GF-D8 (cell line): Measurements from ENCODE around the gene KEAP1.
"Not testable (repeated sequence)": the region's sequence is repeated elsewhere in the genome, so short reads cannot be mapped to it uniquely, and the experiment has no call there.

Source experiments
- DNase-seq: peaks from one replicate; lab custom pipeline; 2025; lab: John Stamatoyannopoulos, UW

The KEAP1 gene

DNA sequence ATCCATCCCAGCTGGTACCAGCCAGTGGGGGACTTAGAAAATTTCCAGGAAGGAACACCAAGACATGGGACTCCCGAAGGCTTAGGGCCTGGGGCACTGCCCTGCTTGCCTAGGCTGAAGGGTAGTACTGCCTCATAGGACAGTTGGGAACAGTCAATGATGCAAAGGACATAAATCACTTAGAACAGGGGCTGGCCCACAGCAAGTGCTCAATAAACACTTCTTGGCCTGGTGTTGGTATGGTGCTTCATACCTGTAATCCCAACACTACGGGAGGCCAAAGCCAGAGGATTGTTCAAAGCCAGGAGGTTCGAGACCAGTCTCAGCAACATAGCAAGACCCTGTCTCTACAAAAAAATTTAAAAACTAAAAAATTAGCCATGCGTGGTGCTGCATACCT, 5.8 kb downstream of the KEAP1 start:
- DNase-seq: no peak

DNA sequence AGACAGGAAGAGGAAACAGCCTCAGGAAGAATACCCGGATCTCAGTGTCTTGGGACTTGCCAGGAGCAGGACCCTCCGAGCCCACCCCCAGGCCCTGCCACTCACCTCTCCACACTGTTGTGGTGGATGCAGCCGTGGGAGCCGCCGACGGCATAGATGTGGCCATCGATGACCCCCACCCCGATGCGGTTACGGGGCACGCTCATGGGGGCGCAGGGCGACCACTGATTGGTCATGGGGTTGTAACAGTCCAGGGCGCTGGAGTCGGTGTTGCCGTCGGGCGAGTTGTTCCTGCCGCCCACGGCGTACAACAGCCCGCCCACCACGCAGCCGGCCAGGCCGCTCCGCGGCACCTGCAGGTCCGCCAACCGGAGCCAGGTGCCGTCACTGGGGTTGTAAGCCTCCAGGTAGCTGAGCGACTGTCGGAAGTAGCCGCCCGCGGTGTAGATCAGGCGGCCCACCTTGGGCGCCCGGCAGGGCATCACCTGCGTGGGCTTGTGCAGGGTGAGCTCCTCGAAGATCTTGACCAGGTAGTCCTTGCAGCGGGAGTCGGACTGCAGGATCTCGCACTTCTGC, 11.6 kb downstream of the KEAP1 start:
- DNase-seq: no peak

- no peak for DNase-seq
Measured at GRCh38 chr19:10486551-10486950, 16.6 kb downstream of the KEAP1 start.

GRCh38 chr19:10478903-10479384, 24.2 kb downstream of the KEAP1 start:
- peak; percentile 85 for DNase-seq

- DNase-seq: no peak
Measured at GRCh38 chr19:10478476-10478875, 24.7 kb downstream of the KEAP1 start.

- DNase-seq: peak; percentile 17
Measured at GRCh38 chr19:10474962-10475451, 28.1 kb downstream of the KEAP1 start.

- no peak for DNase-seq
Measured at GRCh38 chr19:10473192-10473591, 30.0 kb downstream of the KEAP1 start.

DNA sequence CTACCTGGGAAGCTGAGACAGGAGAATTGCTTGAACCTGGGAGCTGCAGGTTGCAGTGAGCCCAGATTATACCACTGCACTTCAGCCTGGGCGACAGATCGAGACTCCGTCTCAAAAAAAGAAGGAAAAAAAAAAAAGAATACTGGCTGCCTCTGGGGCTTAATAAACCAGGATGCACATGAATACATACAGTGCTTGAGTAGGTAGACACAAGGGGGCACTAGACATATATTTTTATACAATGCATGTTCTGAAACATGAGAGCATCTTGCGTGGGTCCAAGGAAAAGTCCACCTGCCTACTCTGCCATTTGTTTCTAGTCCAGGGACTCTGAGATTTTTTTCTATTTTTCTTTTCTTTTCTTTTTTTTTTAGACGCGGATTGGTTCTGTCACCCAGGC, 31.2 kb downstream of the KEAP1 start:
- peak; percentile 36 for DNase-seq

- no peak for DNase-seq
Measured at GRCh38 chr19:10468133-10468532, 35.0 kb downstream of the KEAP1 start.

DNA sequence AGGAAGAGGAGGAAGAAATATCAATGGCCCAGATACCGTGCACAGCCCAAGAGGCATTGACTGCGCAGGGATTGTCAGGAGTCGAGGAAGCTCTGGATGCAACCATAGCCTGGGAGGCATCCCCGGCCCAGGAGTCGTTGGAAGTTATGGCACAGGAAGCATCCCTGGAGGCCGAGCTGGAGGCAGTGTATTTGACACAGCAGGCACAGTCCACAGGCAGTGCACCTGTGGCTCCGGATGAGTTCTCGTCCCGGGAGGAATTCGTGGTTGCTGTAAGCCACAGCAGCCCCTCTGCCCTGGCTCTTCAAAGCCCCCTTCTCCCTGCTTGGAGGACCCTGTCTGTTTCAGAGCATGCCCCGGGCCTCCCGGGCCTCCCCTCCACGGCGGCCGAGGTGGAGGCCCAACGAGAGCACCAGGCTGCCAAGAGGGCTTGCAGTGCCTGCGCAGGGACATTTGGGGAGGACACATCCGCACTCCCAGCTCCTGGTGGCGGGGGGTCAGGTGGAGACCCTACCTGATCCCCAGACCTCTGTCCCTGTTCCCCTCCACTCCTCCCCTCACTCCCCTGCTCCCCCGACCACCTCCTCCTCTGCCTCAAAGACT, 36.0 kb downstream of the KEAP1 start:
- DNase-seq: no peak

DNA sequence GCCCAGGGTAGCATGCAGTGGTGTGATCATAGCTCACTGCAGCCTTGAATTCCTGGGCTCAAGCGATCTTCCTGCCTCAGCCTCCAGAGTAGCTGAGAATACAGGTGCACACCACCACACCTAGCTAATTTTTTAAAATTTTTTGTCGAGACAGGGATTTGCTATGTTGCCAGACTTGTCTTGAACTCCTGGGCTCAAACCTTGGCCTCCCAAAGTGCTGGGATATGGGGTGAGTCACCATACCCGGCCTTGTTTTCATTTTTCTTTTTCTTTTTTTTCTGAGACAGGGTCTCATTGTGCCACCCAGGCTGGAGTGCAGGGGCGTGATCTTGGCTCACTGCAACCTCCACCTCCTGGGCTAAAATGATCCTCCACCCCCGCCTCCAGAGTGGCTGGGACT, 38.7 kb downstream of the KEAP1 start:
- DNase-seq: no peak

DNA sequence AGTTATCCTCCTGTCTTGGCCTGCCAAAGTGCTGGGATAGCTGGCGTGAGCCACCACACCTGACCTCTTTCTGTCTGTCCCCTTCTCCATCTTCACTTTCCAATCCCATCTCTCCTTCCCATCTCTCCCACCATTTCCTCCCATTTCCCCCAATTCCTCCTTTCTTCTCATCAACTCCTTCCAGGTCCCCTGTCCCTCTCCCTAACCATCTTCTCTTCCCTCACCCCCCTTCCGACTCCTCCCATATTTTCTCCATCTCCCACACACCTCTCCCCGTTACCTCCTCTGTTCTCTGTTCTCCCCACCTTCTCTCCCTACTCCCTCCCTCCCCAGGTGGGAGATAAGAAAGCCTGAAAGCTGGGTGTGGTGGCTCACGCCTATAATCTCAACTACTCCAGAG, 40.6 kb downstream of the KEAP1 start:
- no peak for DNase-seq

- DNase-seq: not testable (repeated sequence)
Measured at GRCh38 chr19:10462042-10462441, 41.1 kb downstream of the KEAP1 start.

DNA sequence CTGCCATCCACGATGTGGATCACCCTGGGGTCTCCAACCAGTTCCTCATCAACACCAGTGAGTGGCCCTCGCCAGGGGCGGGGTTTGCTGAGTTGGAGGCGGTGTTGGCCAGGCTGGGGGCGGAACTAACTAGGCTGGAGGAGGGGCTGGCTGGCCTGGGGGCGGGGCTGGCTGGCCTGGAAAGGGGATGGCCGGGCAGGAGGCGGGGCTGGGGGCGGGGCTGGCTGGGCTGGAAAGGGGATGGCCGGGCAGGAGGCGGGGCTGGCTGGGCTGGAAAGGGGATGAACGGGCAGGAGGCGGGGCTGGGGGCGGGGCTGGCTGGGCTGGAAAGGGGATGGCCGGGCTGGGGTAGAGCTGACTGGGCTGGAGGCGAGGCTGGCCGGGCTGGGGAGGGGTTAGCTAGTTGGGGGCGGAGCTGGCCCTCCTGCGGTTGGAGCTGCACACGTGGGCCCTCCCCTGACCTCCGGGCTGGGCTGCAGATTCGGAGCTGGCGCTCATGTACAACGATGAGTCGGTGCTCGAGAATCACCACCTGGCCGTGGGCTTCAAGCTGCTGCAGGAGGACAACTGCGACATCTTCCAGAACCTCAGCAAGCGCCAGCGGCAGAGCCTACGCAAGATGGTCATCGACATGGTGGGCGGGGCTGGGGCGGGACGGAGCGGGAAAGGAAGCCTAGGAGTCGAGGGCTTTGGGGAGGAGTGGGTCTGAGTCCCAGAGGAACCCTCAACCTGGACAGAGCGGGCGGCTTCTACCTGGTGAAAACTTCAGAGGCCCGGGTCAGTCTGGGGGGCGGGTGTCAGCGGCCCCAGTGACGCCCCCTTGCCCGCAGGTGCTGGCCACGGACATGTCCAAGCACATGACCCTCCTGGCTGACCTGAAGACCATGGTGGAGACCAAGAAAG, 41.9 kb downstream of the KEAP1 start:
- DNase-seq: no peak

GRCh38 chr19:10460714-10461046, 42.5 kb downstream of the KEAP1 start:
- DNase-seq: no peak

DNA sequence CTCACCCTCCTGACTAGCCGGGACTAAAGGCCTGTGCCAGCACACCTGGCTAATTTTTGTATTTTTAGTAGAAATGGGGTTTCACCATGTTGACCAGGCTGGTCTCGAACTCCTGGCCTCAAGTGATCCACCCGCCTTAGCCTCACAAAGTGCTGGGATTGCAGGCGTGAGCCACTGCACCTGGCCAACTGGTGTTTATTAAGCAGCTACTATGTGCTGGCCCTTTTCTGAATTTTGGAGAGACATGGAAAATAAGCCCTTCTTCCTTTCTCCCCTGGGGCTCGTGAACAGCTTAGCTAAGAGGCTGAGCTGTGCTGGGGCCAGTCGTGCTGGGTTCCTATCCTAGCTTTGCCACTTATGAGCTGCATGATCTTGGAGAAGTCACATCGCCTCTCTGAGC, 44.4 kb downstream of the KEAP1 start:
- DNase-seq: not testable (repeated sequence)

DNA sequence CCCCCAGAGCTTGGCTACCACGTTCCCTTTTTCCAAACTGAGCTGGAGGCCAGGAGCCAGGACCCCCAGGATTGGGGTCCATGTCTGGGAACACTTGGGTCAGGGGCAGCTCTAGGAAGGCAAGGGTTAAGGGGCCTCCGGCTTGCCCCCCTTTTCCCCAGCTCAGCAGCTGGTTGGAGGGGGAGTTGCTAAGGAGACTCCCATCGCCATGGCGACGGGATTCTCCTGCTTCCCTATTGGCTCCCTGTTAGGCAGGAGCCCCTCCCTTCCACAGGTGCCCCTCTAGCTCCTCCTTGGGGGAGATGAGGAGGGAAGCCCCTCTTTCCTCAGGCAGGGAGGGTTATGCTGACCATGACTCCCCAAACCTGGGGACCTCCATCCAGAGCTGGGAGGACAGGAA, 48.9 kb downstream of the KEAP1 start:
- no peak for DNase-seq

- DNase-seq: no peak
Measured at GRCh38 chr19:10453852-10454251, 49.3 kb downstream of the KEAP1 start.

GRCh38 chr19:10452726-10453618, 50.2 kb downstream of the KEAP1 start:
- no peak for DNase-seq

GRCh38 chr19:10450853-10451609, 52.1 kb downstream of the KEAP1 start:
- DNase-seq: no peak

GRCh38 chr19:10450191-10450852, 52.8 kb downstream of the KEAP1 start:
- DNase-seq: no peak
